ENCODE results near the gene SSB. TPM values are rescaled to one million over a fixed set of nuclear protein-coding genes. Genes with fewer than 3 reads are reported as not detected.

Gene SSB
- total and polyA plus RNA-seq, 8 donors: 30.7 to 94.2 (median 55.4) TPM

- peaks cover 20 to 75% (median 54%) of the 10 kb centered on the region in 4 donors for H3K4me1 ChIP-seq
- peak overlapping the region; percentile 64 to 81 (median 72) for H3K4me3 ChIP-seq
- intact Hi-C loops (cut with DNase I; ENCODE audit: low total_unique reads): no loop called here
- peaks cover 0 to 19% (median 13%) of the 10 kb centered on the region in 4 donors for H3K36me3 ChIP-seq
- peak overlapping the region in 4 of 5 donors; percentile 77 to 87 (median 86) for H3K27ac ChIP-seq
- TF ChIP-seq, protein P1, sequence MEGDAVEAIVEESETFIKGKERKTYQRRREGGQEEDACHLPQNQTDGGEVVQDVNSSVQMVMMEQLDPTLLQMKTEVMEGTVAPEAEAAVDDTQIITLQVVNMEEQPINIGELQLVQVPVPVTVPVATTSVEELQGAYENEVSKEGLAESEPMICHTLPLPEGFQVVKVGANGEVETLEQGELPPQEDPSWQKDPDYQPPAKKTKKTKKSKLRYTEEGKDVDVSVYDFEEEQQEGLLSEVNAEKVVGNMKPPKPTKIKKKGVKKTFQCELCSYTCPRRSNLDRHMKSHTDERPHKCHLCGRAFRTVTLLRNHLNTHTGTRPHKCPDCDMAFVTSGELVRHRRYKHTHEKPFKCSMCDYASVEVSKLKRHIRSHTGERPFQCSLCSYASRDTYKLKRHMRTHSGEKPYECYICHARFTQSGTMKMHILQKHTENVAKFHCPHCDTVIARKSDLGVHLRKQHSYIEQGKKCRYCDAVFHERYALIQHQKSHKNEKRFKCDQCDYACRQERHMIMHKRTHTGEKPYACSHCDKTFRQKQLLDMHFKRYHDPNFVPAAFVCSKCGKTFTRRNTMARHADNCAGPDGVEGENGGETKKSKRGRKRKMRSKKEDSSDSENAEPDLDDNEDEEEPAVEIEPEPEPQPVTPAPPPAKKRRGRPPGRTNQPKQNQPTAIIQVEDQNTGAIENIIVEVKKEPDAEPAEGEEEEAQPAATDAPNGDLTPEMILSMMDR (IDR thresholded peaks at IDR 0.05): no peak
- TF ChIP-seq EP300 (IDR thresholded peaks at IDR 0.05): no peak
- no peak for TF ChIP-seq POLR2AphosphoS5 (IDR thresholded peaks at IDR 0.05)
- no peak for TF ChIP-seq POLR2A (IDR thresholded peaks at IDR 0.05)
- WGBS, 5 donors: 15 to 24% (median 21%) methylated on average over 4 of the region's 4 CpGs
- no peak for DNase-seq
- H3K9me3 ChIP-seq: no peaks in the 10 kb centered on the region
- H3K27me3 ChIP-seq: no peaks in the 10 kb centered on the region
Observed at GRCh38 chr2:169823996-169824372, 25.3 kb downstream of the SSB start.

GRCh38 chr2:169824373-169825333 is 26.0 kb downstream of the SSB start, which contains the start of gene METTL5:
Gene METTL5 (minus strand): TSS chr2:169824905. CDS start chr2:169824597, 308 bp downstream.
- 1 to 4% (median 2%) methylated on average over 41 to 61 of the region's 61 CpGs for WGBS, 5 donors
- Histone ChIP-seq H3K27ac (peak within 1 kb of the TSS; percentile 77 to 87 (median 86)), H3K36me3 (peaks cover 0 to 18% (median 9%) of the 10 kb centered on the region in 4 donors), H3K4me3 (peak within 1 kb of the TSS; percentile 64 to 81 (median 72)), H3K27me3 (no peaks in the 10 kb centered on the region), H3K9me3 (no peaks in the 10 kb centered on the region), H3K4me1 (peaks cover 24 to 75% (median 57%) of the 10 kb centered on the region in 4 donors)
- intact Hi-C loops (cut with DNase I; ENCODE audit: low total_unique reads): loop anchor here (5.0 kb wide), 1 partner anchor 103 kb away; no protein-coding TSS in a partner anchor
- DNase-seq: peak; percentile 85 to 94
- TF ChIP-seq POLR2AphosphoS5 (IDR thresholded peaks at IDR 0.05): peak; percentile 10 to 84 (median 74)
- TF ChIP-seq EP300 (IDR thresholded peaks at IDR 0.05): no peak
- TF ChIP-seq, protein P1 (IDR thresholded peaks at IDR 0.05): peak in 5 of 7 experiments; percentile 62 to 94 (median 91)
- no peak for TF ChIP-seq POLR2A (IDR thresholded peaks at IDR 0.05)

DNA sequence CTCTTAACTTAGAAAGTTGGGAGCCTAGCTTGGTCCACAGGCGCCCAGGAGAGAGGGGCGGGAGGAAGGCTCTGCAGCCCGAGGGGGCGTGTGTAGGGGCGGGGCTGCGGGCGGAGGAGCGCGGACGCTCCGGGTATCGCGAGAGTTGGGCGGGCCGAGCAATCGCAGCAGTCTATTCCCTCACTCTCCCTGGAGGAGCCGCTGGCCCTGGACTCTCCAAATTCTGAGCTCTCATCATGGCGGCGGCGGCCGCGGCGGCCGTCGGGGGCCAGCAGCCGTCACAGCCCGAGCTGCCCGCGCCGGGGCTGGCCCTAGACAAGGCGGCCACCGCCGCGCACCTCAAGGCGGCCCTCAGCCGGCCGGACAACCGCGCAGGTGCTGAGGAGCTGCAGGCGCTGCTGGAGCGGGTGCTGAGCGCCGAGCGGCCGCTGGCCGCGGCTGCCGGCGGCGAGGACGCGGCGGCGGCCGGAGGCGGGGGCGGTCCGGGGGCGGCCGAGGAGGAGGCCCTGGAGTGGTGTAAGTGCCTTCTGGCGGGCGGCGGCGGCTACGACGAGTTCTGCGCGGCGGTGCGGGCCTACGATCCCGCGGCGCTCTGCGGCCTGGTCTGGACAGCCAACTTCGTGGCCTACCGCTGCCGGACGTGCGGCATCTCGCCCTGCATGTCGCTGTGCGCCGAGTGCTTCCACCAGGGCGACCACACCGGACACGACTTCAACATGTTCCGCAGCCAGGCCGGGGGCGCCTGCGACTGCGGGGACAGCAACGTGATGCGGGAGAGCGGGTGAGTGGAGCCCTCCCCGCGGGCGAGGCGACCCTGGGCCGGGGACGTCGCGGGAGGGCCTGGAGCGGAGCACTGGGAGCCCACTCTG is 28.8 kb downstream of the SSB start, which contains the start of gene UBR3:
Gene UBR3, plus strand, starts transcription at position 183 of the 869 bp plus-strand sequence. Its CDS starts 54 bp downstream, at position 237.
- Histone ChIP-seq H3K4me1 (peaks cover 32 to 78% (median 59%) of the 10 kb centered on the region in 4 donors), H3K27ac (peak within 1 kb of the TSS; percentile 80 to 97 (median 90)), H3K4me3 (peak within 1 kb of the TSS; percentile 83 to 100 (median 93)), H3K36me3 (no peaks in the 10 kb centered on the region), H3K27me3 (no peaks in the 10 kb centered on the region), H3K9me3 (no peaks in the 10 kb centered on the region)
- peak; percentile 93 to 98 for DNase-seq
- TF ChIP-seq POLR2A (IDR thresholded peaks at IDR 0.05) (no peak), EP300 (IDR thresholded peaks at IDR 0.05) (no peak), POLR2AphosphoS5 (IDR thresholded peaks at IDR 0.05) (peak; percentile 54 to 89 (median 88))
- TF ChIP-seq, protein P1 (IDR thresholded peaks at IDR 0.05): no peak
- 0 to 1% (median 0%) methylated on average over 53 to 104 of the region's 104 CpGs for WGBS, 5 donors
- intact Hi-C loops (cut with DNase I; ENCODE audit: low total_unique reads): loop anchor here (5.0 kb wide), 1 partner anchor 100 kb away; no protein-coding TSS in a partner anchor
